Ovary (tissue), 3 donors: ENCODE measurements around the gene NOX1.

Source experiments
- EP300 ChIP-seq: sonication (generic); formaldehyde crosslinking; IDR thresholded peaks from one replicate; pipeline ENCODE4 v1.6.1; 2017; ENCODE audit warnings: antibody characterized with exemption
- TF ChIP-seq, protein P1 (sequence below), 3 donors: fragments of 450-650 bp in 2 of 3; fragments of 200-600 bp in 1 of 3; IDR thresholded peaks; one replicate each; pipeline versions ENCODE4 v1.5.1 to v1.8.0; 2016 to 2022; ENCODE audit warnings: antibody characterized with exemption in 3 of 3, mild to moderate bottlenecking in 1 of 3
- donor health status: DM: no; HTN: no; CAD: no.

DNA sequence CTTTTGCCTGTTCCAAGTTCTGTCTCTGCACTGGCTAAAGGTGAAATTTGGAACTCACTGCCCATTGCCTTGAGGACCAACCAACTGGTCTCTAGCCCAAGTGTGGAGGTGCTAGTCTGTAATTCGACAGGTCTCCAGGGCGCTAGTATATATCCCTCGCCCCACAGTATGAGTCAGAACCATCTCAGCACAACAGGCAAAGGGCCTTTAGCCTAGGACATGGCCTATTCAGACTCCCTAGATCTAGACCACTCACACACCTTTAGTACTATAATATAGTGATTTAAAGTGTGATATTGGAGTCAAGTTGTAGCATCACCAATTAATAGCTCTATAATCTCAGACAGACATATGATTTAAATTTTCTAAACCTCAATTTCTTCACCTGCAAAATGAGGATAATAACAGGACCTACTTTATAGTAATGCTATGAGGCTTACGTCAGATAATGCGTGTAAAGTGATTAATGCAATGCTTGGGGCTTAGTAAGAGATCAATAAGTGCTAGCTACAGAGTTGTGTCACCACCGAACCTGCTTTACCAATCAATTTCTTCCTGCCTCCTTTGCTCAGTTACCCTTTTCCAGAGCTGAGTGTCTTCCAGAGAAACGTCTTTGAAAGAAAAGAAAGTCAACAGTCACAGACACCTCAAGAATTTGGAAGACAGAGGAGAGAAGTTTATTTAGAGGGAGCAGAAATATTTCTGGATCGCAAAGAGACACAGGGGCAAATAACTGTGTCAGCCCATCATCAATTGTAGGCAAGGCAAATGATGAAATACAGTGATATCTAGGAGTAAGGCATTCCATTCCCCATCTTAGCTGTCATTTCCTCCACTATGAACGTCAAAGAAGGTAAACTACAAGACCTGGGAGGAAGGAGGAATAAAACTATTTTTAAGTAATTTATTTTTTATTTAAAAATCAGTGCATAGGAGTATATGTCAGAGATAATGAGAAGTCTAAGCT lies 2.3 kb downstream of the NOX1 start:
- TF ChIP-seq, protein P1, sequence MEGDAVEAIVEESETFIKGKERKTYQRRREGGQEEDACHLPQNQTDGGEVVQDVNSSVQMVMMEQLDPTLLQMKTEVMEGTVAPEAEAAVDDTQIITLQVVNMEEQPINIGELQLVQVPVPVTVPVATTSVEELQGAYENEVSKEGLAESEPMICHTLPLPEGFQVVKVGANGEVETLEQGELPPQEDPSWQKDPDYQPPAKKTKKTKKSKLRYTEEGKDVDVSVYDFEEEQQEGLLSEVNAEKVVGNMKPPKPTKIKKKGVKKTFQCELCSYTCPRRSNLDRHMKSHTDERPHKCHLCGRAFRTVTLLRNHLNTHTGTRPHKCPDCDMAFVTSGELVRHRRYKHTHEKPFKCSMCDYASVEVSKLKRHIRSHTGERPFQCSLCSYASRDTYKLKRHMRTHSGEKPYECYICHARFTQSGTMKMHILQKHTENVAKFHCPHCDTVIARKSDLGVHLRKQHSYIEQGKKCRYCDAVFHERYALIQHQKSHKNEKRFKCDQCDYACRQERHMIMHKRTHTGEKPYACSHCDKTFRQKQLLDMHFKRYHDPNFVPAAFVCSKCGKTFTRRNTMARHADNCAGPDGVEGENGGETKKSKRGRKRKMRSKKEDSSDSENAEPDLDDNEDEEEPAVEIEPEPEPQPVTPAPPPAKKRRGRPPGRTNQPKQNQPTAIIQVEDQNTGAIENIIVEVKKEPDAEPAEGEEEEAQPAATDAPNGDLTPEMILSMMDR (IDR thresholded peaks at IDR 0.05), result no peak
- TF ChIP-seq EP300, result no peak
